Gastrocnemius medialis (tissue), 4 donors: ENCODE measurements around the gene PIEZO1. TPM values are rescaled to one million over a fixed set of nuclear protein-coding genes. Genes with fewer than 3 reads are reported as not detected.

Experiments
- ATAC-seq, 2 donors: fragments of 150-250 bp; one replicate each; pipeline ENCODE4 v1.9.1; 2016
- DNase-seq, 2 donors: peaks; one replicate each; pipeline ENCODE4 v3.0.0-alpha.2; 2019
- H3K27ac ChIP-seq, 4 donors: fragments of 200-600 bp; sonication (generic); 1 replicate in 1 of 4; 2 replicates in 3 of 4; pipeline ENCODE4 v1.5.1; 2016 to 2018; ENCODE audit warnings: mild to moderate bottlenecking in 2 of 4, moderate library complexity in 1 of 4
- H3K27me3 ChIP-seq, 3 donors: fragments of 200-600 bp; sonication (generic) in 2 of 3; 1 replicate in 1 of 3; 2 replicates in 2 of 3; pipeline versions ENCODE4 v1.5.1 to v1.6.0; 2016 to 2019; ENCODE audit warnings: mild to moderate bottlenecking in 1 of 3, moderate library complexity in 1 of 3
- H3K36me3 ChIP-seq, 2 donors: fragments of 200-600 bp; sonication (generic) in 1 of 2; one replicate each; pipeline ENCODE4 v1.5.1; 2017 to 2018
- H3K4me1 ChIP-seq, 2 donors: fragments of 200-600 bp; sonication (generic) in 1 of 2; one replicate each; pipeline ENCODE4 v1.5.1; 2016 to 2017; ENCODE audit warnings: mild to moderate bottlenecking in 2 of 2
- H3K4me3 ChIP-seq, 4 donors: fragments of 200-600 bp; sonication (generic) in 3 of 4; 1 replicate in 1 of 4; 2 replicates in 3 of 4; pipeline ENCODE4 v1.5.1; 2016 to 2019; ENCODE audit warnings: mild to moderate bottlenecking in 2 of 4
- H3K9me3 ChIP-seq, 3 donors: fragments of 200-600 bp; sonication (generic) in 2 of 3; 1 replicate in 1 of 3; 2 replicates in 2 of 3; pipeline ENCODE4 v1.5.1; 2016 to 2019
- CTCF ChIP-seq, 5 experiments: fragments of 450-650 bp in 3 of 5; fragments of 200-600 bp in 2 of 5; sonication (generic) in 2 of 5; IDR thresholded peaks in 4 of 5; conservative IDR thresholded peaks in 1 of 5; 1 replicate in 4 of 5; 2 replicates in 1 of 5; pipeline ENCODE4 v1.5.1; 2016 to 2019; ENCODE audit warnings: antibody characterized with exemption in 5 of 5, mild to moderate bottlenecking in 3 of 5, moderate library complexity in 3 of 5
- POLR2A ChIP-seq, 2 donors: fragments of 450-650 bp; IDR thresholded peaks; one replicate each; pipeline ENCODE4 v1.6.1; 2017; ENCODE audit warnings: antibody characterized with exemption in 2 of 2, mild to moderate bottlenecking in 2 of 2, moderate library complexity in 2 of 2
- in situ Hi-C, 4 donors: fragments of 200-750 bp; cut with MboI; loops; one replicate each; pipeline versions ENCODE4 v1.15.0 to v1.8.0; 2017; ENCODE audit warnings: low sequenced_read_pairs in 4 of 4
- intact Hi-C: fragments of 100-400 bp; cut with DNase I; formaldehyde crosslinking; loops from one replicate; pipeline ENCODE4 v1.15.1; 2023; ENCODE audit warnings: low total_unique reads
- total RNA-seq, 4 donors: library from RNA; depleted of rRNA; stranded (reverse); fragments of >200 nt; gene quantifications; one replicate each; pipeline versions ENCODE4 v1.1.0 to v1.2.3, GENCODE V29; 2016

Gene PIEZO1
- total RNA-seq, 4 donors from 2014 or later = 9.0 to 37.0 (median 16.5) TPM

DNA sequence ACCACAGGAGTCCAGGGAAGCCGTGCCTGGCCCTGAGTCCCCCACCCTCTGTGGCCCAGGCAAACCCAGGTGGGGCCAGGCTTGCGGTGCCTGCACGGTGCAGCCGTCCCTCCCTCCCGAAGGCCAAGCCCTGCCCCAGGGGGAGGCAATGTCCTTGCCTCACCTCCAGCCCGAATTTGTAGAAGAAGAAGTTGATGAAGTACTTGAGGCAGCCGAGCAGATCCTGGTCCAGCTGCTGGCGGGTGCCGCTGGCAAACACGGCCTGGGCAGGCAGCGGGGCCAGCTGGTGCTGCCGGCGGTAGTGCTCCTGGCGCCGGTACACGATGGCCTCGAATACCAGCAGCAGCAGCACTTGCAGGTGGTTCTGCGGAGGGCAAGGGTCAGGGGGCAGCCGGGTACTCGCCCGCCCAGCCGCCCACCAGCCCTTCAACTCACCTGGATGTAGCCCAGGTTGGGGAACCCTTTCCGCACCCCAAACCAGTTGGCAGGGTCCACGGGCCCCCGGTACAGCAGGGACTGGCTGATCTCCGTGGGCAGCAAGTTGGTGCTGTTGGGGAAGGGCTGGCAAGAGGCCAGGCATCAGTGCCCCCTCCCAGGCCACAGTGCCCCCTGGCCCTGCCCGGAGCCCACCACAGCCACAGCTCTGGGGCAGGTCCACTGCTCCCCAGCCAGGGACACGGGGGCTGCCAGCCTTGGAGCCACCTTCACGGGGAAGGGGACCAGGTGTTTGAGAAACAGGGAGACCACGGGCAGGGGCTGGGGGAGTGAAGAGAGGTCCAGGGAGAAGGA, 52.7 kb downstream of the PIEZO1 start:
- in situ Hi-C loops = loop anchor here in 2 of 4 donors (25.0 kb wide), 1 partner anchor 480 kb away; the partner anchor contains the start of genes SLC22A31 (in 2 of the 2) and ZNF778 (in 2 of the 2)
- no peak for TF ChIP-seq CTCF (IDR thresholded peaks at IDR 0.05 in 4 of 5, conservative IDR thresholded peaks at IDR 0.05 in 1 of 5)
- TF ChIP-seq POLR2A (IDR thresholded peaks at IDR 0.05) = no peak
- no peak for DNase-seq

DNA sequence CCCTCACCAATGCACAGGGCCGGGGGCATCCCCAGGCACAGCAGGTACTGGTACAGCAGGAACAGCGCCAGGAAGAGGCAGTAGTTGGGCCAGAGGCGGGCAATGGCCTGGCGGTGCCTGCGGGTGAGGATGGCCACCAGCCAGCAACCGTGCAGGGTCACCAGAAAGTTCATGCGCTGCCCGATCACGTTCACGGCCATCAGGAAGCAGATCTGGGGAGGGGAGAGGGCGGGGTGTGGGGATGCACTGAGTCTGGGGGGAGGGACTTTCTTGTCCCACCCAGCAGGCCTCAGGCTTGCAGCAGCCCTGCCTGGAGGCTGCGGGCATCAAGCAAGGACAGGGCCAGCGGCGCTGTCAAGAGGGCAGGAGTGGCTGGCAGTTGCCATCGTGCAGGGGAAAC, 53.3 kb downstream of the PIEZO1 start:
- TF ChIP-seq POLR2A (IDR thresholded peaks at IDR 0.05) (no peak), CTCF (IDR thresholded peaks at IDR 0.05 in 4 of 5, conservative IDR thresholded peaks at IDR 0.05 in 1 of 5) (no peak)
- intact Hi-C loops = no loop called here
- no peaks in the 10 kb centered on the region for H3K36me3 ChIP-seq

More for the DNA sequence above, 52.7 kb downstream of the PIEZO1 start:
- no peak overlapping the region for H3K4me3 ChIP-seq
- H3K27me3 ChIP-seq = no peaks in the 10 kb centered on the region
- intact Hi-C loops = no loop called here
- no peak for ATAC-seq
- no peaks in the 10 kb centered on the region for H3K36me3 ChIP-seq
- no peaks in the 10 kb centered on the region for H3K9me3 ChIP-seq
- H3K27ac ChIP-seq = no peak overlapping the region
- peaks cover 0 to under 1% of the 10 kb centered on the region in 2 donors for H3K4me1 ChIP-seq

GRCh38 chr16:88730632-88731607, 54.1 kb downstream of the PIEZO1 start:
- ATAC-seq (no peak), DNase-seq (no peak)
- in situ Hi-C loops = loop anchor here in 2 of 4 donors (25.0 kb wide), 1 partner anchor 481 kb away; the partner anchor contains the start of genes SLC22A31 (in 2 of the 2) and ZNF778 (in 2 of the 2)
- Histone ChIP-seq H3K4me3 (no peak overlapping the region), H3K27me3 (no peaks in the 10 kb centered on the region), H3K4me1 (no peaks in the 10 kb centered on the region), H3K27ac (no peak overlapping the region), H3K36me3 (no peaks in the 10 kb centered on the region), H3K9me3 (no peaks in the 10 kb centered on the region)
- TF ChIP-seq CTCF (IDR thresholded peaks at IDR 0.05 in 4 of 5, conservative IDR thresholded peaks at IDR 0.05 in 1 of 5) (no peak), POLR2A (IDR thresholded peaks at IDR 0.05) (no peak)
- intact Hi-C loops = no loop called here

More for the DNA sequence above, 53.3 kb downstream of the PIEZO1 start:
- Histone ChIP-seq H3K27ac (no peak overlapping the region), H3K4me3 (no peak overlapping the region), H3K9me3 (no peaks in the 10 kb centered on the region), H3K4me1 (no peaks in the 10 kb centered on the region), H3K27me3 (no peaks in the 10 kb centered on the region)
- ATAC-seq (no peak), DNase-seq (no peak)
- in situ Hi-C loops = loop anchor here in 2 of 4 donors (25.0 kb wide), 1 partner anchor 481 kb away; the partner anchor contains the start of genes SLC22A31 (in 2 of the 2) and ZNF778 (in 2 of the 2)

DNA sequence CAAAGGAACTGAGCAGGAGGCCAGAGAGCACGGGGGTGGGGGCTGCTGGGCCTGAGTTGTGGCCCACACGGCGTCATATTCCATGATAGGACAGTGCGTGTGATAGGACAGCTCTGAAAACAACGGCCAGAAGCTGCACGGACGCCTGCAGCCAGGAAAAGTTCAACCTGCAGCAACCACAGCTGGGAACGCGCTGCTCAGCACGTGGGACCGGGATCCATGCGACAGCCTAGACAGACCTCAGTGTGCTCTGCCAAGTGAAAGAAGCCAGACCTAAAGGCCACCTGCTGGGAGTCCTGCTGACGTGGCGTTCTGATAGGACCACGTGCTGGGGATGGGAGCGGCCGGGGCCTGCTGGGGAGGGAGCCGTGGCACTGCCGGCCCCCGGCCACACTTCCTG, 57.1 kb downstream of the PIEZO1 start:
- DNase-seq = no peak
- Histone ChIP-seq H3K9me3 (no peaks in the 10 kb centered on the region), H3K4me3 (no peak overlapping the region), H3K27ac (no peak overlapping the region), H3K36me3 (no peaks in the 10 kb centered on the region), H3K27me3 (no peaks in the 10 kb centered on the region), H3K4me1 (no peaks in the 10 kb centered on the region)
- intact Hi-C loops (no loop called here), in situ Hi-C loops (loop anchor here in 2 of 4 donors (25.0 kb wide), 1 partner anchor 484 kb away; the partner anchor contains the start of genes SLC22A31 (in 2 of the 2) and ZNF778 (in 2 of the 2))
- ATAC-seq = no peak
- TF ChIP-seq POLR2A (IDR thresholded peaks at IDR 0.05) (no peak), CTCF (IDR thresholded peaks at IDR 0.05 in 4 of 5, conservative IDR thresholded peaks at IDR 0.05 in 1 of 5) (no peak)
